UCSD-AML1 (cell line): ENCODE data around the gene GLYAT.
"Not testable (repeated sequence)": the region's sequence is repeated elsewhere in the genome, so short reads cannot be mapped to it uniquely, and the experiment has no call there.

Experiments
- DNase-seq: peaks from one replicate; lab custom pipeline; 2025; ENCODE audit not compliant: unreplicated experiment; lab: John Stamatoyannopoulos, UW

GLYAT gene

GRCh38 chr11:58685973-58686722 lies 45.6 kb downstream of the GLYAT start:
- DNase-seq, result no peak

- DNase-seq, result not testable (repeated sequence)
These were observed 49.1 kb downstream of the GLYAT start for GRCh38 chr11:58682660-58683059.

GRCh38 chr11:58677536-58677935 lies 54.2 kb downstream of the GLYAT start:
- DNase-seq, result not testable (repeated sequence)

GRCh38 chr11:58676563-58677135 lies 55.1 kb downstream of the GLYAT start:
- DNase-seq, result no peak

- peak; percentile 64 for DNase-seq
These were observed 56.2 kb downstream of the GLYAT start for GRCh38 chr11:58675334-58676155.

GRCh38 chr11:58674609-58675008 lies 57.1 kb downstream of the GLYAT start:
- no peak for DNase-seq

GRCh38 chr11:58671983-58672633 lies 59.6 kb downstream of the GLYAT start:
- no peak for DNase-seq

- no peak for DNase-seq
These were observed 71.7 kb downstream of the GLYAT start for GRCh38 chr11:58659910-58660570.

- no peak for DNase-seq
These were observed 72.3 kb downstream of the GLYAT start for GRCh38 chr11:58659404-58659803.
